ENCODE results near the gene KHDRBS2. TPM values are rescaled to one million over a fixed set of nuclear protein-coding genes. Genes with fewer than 3 reads are reported as not detected.

KHDRBS2 gene
- total RNA-seq, 1 experiment from 2014 or later = 0.08 TPM

- DNase-seq (ENCODE audit: low read depth, low spot score) = peak; percentile 12
- in situ Hi-C loops (cut with HindIII; ENCODE audit: low pct_unique_long_range_greater_than_20kb, low sequenced_read_pairs) = no loop called here
These were observed 49.2 kb downstream of the KHDRBS2 start for GRCh38 chr6:62236784-62237183.

GRCh38 chr6:62229231-62229630 is 56.8 kb downstream of the KHDRBS2 start:
- in situ Hi-C loops (cut with HindIII; ENCODE audit: low pct_unique_long_range_greater_than_20kb, low sequenced_read_pairs) = no loop called here
- no peak for DNase-seq (ENCODE audit: low read depth, low spot score)

DNA sequence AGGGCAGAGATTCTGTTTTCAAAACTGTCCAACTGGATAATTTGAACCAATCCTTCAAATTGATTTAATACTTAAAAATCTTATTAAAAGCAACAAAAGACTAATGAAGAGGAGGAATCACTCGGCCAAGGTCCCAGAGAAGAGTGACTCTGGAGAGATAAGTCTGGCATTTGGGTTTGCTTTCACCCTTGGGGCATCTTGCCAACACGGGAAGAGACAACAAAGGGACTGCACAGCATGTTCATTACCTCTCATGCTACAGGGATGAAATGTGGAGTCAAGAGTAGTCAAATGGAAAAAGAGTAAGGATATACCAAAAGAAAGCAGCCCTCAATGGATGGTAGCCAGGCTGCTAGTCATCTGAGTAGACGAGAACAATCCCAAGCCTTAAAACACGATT is 68.2 kb downstream of the KHDRBS2 start:
- no peak for DNase-seq (ENCODE audit: low read depth, low spot score)

GRCh38 chr6:62202078-62202477 is 83.9 kb downstream of the KHDRBS2 start:
- DNase-seq (ENCODE audit: low read depth, low spot score) = no peak
- in situ Hi-C loops (cut with HindIII; ENCODE audit: low pct_unique_long_range_greater_than_20kb, low sequenced_read_pairs) = no loop called here

More for the DNA sequence above, 68.2 kb downstream of the KHDRBS2 start:
- in situ Hi-C loops (cut with HindIII; ENCODE audit: low pct_unique_long_range_greater_than_20kb, low sequenced_read_pairs) = no loop called here

DNA sequence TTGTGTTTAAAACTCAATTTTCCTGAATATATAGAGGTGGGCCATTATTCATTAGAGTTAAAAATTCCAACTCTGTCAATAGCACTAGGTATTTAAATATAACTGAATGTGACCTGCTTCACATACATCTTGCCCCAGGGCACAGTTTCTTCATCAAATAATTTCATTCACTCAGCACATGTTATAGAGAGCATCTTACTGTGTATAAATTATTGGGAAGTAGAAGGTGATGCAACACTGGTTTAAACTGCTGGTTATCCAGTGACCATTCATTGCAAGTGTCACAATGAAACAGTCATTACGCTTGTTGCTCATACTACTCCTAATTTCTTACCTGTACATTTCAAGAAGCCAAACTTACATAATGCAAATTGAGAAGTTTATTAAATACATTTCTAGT is 93.4 kb downstream of the KHDRBS2 start:
- in situ Hi-C loops (cut with HindIII; ENCODE audit: low pct_unique_long_range_greater_than_20kb, low sequenced_read_pairs) = no loop called here
- no peak for DNase-seq (ENCODE audit: low read depth, low spot score)

DNA sequence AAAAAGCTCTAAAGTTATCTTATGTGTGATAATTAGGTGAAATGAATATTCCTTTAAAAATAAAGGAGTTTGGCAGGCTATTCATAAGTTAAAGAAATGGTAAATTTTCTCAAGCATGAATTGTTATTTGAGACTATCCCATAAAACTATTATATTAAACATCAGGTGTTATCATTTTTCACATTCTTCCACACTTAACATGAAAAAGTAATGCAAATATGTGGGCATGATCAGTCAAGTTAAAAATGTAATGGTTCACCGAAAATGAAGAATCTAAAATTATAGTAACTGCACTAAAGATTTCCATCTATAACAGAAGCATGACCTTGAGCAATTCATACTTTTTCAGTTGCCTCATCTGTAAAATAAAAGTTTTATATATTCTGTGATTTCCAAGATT is 110.8 kb downstream of the KHDRBS2 start:
- no peak for DNase-seq (ENCODE audit: low read depth, low spot score)
- in situ Hi-C loops (cut with HindIII; ENCODE audit: low pct_unique_long_range_greater_than_20kb, low sequenced_read_pairs) = no loop called here

DNA sequence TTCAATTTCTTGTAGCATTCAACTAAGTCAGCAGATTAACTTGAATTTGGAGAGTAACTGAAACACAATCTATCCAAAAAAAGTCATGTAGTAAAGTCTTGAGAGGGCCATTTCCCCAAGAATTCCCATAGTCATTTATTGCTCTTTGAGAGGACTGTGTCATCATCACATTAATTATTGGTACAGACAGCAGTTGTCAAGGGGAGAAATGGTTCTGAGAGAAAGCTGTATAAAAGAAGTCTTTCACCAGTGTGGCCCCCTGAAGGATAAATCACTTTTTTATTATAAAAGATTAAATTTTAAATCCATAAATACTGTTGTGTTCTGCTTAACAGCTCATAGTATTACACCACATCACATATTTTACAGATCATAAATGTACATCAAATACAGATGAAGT is 111.5 kb downstream of the KHDRBS2 start:
- no peak for DNase-seq (ENCODE audit: low read depth, low spot score)
- in situ Hi-C loops (cut with HindIII; ENCODE audit: low pct_unique_long_range_greater_than_20kb, low sequenced_read_pairs) = no loop called here

DNA sequence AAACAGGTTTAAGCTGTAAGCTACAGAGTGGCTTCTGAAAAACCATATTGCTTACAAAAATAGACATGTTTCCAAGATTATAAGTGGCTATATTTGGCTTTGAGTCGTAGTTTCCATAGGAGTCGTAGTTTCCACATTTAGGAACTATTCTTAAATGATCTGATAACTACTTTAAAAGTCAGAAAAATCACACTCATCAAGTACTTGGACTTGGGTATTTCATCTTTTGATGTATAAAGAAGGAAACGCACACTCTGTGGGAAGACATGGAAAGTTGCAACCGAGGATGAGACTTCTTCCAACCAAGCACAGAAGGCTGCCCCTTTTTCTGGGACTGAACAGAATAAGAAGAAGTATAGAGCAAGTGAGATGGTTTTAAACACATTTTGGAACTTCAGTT is 118.3 kb downstream of the KHDRBS2 start:
- no peak for DNase-seq (ENCODE audit: low read depth, low spot score)
- in situ Hi-C loops (cut with HindIII; ENCODE audit: low pct_unique_long_range_greater_than_20kb, low sequenced_read_pairs) = no loop called here

DNA sequence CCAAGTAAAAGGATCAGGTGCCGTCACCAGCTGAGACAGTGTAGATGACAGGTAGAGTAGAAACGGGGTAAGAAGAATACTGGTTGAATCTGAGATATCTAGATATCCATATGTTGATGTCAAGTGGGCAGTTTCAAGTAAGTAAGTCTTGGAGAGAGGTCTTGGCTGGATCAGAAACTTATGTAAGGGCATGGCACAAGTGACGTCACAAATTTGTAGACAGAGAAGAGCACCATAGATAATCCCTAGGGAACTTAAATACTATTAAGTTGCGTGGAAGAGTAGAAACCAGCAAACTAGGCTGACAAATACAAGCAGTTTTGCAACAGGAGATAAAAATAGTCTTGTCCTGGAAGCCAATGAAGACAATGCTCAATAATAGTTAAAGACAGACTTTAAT is 123.2 kb downstream of the KHDRBS2 start:
- DNase-seq (ENCODE audit: low read depth, low spot score) = no peak
- in situ Hi-C loops (cut with HindIII; ENCODE audit: low pct_unique_long_range_greater_than_20kb, low sequenced_read_pairs) = no loop called here

DNA sequence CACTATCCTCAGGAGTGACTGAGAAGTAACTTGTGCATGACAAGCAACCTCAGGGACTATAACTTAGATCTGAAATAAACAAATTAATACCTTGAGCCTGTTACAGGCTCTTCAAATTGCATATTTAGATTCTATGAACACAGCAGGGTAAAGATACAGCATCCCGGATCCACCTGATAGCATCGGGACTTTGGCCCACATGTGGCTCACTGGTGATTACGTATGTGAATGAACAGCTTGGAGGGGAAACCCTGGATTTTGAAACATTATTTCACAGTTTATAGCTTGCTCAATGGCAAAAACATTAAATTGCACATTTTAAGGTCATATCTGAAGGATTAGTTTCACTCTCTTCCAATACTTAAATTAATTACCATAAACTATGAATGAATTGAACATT is 133.2 kb downstream of the KHDRBS2 start:
- in situ Hi-C loops (cut with HindIII; ENCODE audit: low pct_unique_long_range_greater_than_20kb, low sequenced_read_pairs) = no loop called here
- DNase-seq (ENCODE audit: low read depth, low spot score) = no peak

GRCh38 chr6:62150048-62150663 is 135.9 kb downstream of the KHDRBS2 start:
- in situ Hi-C loops (cut with HindIII; ENCODE audit: low pct_unique_long_range_greater_than_20kb, low sequenced_read_pairs) = no loop called here
- DNase-seq (ENCODE audit: low read depth, low spot score) = peak; percentile 84

GRCh38 chr6:62146954-62147853 is 138.8 kb downstream of the KHDRBS2 start:
- in situ Hi-C loops (cut with HindIII; ENCODE audit: low pct_unique_long_range_greater_than_20kb, low sequenced_read_pairs) = no loop called here
- DNase-seq (ENCODE audit: low read depth, low spot score) = no peak

DNA sequence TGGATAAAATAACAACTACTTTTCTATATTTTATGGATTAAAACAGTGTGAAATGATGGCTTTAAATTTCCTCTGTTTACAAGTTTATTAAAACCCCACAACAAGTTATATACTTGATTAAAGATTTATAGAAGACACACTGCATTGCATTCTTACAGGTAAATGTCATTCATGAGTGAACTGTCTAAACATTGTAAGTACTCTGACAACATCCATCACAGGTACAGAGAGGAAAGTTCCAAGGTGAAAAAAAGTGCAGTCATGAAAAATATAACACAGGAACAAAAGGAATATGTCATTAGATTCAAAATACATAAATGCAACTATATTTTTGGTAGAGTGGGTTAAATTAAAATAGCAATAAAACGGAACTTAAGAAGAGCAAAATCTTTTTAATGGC is 156.9 kb downstream of the KHDRBS2 start:
- in situ Hi-C loops (cut with HindIII; ENCODE audit: low pct_unique_long_range_greater_than_20kb, low sequenced_read_pairs) = no loop called here

GRCh38 chr6:62119401-62119800 is 166.6 kb downstream of the KHDRBS2 start:
- in situ Hi-C loops (cut with HindIII; ENCODE audit: low pct_unique_long_range_greater_than_20kb, low sequenced_read_pairs) = no loop called here
- DNase-seq (ENCODE audit: low read depth, low spot score) = no peak

More for the DNA sequence above, 156.9 kb downstream of the KHDRBS2 start:
- DNase-seq (ENCODE audit: low read depth, low spot score) = no peak

DNA sequence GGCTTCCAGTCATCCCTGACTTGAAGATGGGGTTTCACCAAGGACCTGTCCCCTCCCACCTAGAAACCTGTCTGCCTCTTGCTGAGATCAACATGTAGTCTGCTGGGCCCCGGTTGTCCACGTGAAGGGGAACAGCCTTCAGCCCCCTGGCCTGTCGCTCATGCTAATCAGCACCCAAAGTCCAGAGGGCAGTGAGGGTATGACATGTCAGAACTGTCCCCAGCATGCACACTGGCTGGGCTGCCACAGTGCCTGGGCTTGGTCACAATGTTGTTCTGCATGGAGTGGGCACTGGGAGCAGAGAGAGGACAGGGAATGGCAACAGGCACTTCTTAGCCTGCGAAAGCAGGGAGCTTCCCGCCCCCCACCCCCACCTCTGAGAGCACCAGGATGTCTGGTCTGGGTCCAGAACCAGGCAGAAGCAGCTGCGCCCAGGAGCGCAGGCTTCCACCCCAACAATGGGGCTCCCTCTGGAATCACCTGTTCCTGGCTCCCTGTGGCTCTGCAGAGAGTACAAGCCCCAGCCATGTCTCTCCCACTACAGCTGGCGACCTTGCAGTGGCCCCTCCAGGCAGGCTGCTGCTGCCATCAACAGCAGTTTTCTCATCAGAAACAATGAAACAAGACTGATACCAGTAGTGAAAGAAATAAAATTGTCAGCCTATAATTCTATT is 182.7 kb downstream of the KHDRBS2 start:
- no peak for DNase-seq (ENCODE audit: low read depth, low spot score)
- in situ Hi-C loops (cut with HindIII; ENCODE audit: low pct_unique_long_range_greater_than_20kb, low sequenced_read_pairs) = no loop called here

DNA sequence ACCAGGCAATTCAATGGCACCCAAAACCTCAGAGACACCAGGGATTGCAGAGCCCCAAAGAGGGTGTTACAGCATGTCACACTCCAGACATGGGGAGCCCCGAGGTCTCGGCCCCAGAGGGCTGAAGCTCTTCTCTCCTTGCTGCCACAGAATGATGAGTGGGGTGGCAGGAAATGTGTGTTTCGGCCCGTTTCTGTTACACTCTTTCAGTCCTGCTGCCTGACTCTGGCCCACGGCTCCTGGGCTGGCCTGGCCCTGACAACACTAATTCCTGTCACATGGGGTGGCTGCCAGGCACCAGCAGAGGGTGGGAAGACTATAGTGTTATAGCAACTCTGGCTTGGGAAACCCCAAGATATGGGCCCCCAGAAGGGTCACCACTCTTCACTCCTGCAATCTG is 183.6 kb downstream of the KHDRBS2 start:
- DNase-seq (ENCODE audit: low read depth, low spot score) = no peak
- in situ Hi-C loops (cut with HindIII; ENCODE audit: low pct_unique_long_range_greater_than_20kb, low sequenced_read_pairs) = no loop called here

DNA sequence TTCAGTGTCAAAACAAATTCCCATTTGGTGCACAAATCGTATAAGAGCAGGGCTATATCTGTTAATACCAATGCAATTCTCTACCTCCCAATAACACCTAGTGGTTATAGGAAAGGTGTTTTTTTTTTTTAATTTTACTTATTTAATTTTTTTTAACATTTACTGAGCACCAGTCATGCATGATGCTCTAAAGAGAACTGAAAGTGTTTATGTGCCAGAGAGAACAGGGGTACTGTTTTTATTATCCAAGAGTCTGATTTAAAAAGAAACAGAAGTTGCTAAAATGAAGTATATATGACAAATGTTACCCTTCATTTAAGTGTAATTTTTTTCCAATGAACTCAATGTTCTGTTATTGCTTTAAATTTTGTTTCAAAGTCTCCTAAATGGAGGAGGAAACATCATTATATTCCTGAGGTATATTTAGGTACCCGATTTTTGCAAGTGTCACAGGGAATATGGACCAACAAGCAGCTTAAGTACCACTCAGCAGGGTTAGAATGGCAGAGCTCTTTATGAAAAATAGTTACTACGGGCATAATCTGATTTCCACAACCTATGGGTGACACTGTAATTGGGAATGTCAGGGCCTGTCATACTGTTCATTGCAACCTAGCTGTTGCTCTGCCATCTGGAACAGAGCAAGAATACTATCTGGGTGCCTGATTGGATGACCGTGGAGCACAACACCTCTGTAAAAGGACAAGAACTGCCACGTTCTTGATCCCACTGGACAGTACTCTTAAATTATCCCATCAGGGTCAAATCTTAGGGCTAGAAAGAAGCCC is 195.4 kb downstream of the KHDRBS2 start:
- in situ Hi-C loops (cut with HindIII; ENCODE audit: low pct_unique_long_range_greater_than_20kb, low sequenced_read_pairs) = no loop called here
- DNase-seq (ENCODE audit: low read depth, low spot score) = no peak

DNA sequence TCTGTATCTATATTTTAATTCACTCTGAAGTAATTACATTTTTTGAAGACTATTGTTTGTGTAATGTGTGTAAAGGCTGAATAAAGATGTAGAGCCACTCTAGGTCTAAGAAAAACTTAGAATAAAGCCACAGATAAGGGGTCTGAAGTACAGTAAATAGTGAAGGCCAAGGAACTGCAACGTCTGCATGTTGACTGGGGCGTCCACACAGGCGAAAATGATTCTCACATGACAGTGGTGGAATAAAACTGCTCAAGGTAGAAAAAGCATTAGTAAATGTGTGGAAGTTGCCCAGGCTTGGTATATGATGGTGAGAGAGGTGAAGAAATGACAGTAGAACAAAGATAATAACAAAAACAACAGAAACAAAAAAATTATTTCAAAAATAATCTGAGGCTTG is 196.2 kb downstream of the KHDRBS2 start:
- in situ Hi-C loops (cut with HindIII; ENCODE audit: low pct_unique_long_range_greater_than_20kb, low sequenced_read_pairs) = no loop called here
- no peak for DNase-seq (ENCODE audit: low read depth, low spot score)

All from SK-MEL-5 (cell line).